ENCODE data around the gene PDE1A.
A peak's percentile ranks its signal among the peaks of the same experiment; 100 is the strongest.
"Not testable (repeated sequence)": the region's sequence is repeated elsewhere in the genome, so short reads cannot be mapped to it uniquely, and the experiment has no call there.

PDE1A gene

GRCh38 chr2:182351427-182351826 lies 75.4 kb downstream of the PDE1A start:
- DNase-seq: no peak

- no peak for DNase-seq
These were observed 77.6 kb downstream of the PDE1A start for GRCh38 chr2:182349268-182349667.

- no peak for DNase-seq
These were observed 81.5 kb downstream of the PDE1A start for GRCh38 chr2:182345384-182345783.

- DNase-seq: no peak
These were observed 96.2 kb downstream of the PDE1A start for GRCh38 chr2:182330451-182331305.

- DNase-seq: no peak
These were observed 102.2 kb downstream of the PDE1A start for GRCh38 chr2:182324665-182325064.

GRCh38 chr2:182321096-182321495 lies 105.7 kb downstream of the PDE1A start:
- DNase-seq: no peak

- no peak for DNase-seq
These were observed 107.0 kb downstream of the PDE1A start for GRCh38 chr2:182319556-182320505.

- DNase-seq: no peak
These were observed 108.2 kb downstream of the PDE1A start for GRCh38 chr2:182318466-182319220.

- DNase-seq: no peak
These were observed 109.9 kb downstream of the PDE1A start for GRCh38 chr2:182316950-182317349.

- DNase-seq: no peak
These were observed 123.9 kb downstream of the PDE1A start for GRCh38 chr2:182302972-182303371.

GRCh38 chr2:182302174-182302573 lies 124.7 kb downstream of the PDE1A start:
- no peak for DNase-seq

- DNase-seq: no peak
These were observed 125.7 kb downstream of the PDE1A start for GRCh38 chr2:182301093-182301492.

GRCh38 chr2:182300608-182301007 lies 126.2 kb downstream of the PDE1A start:
- peak; percentile 41 for DNase-seq

- no peak for DNase-seq
These were observed 127.2 kb downstream of the PDE1A start for GRCh38 chr2:182299632-182300031.

GRCh38 chr2:182298456-182298855 lies 128.4 kb downstream of the PDE1A start:
- DNase-seq: no peak

- DNase-seq: no peak
These were observed 135.5 kb downstream of the PDE1A start for GRCh38 chr2:182291296-182291695.

GRCh38 chr2:182283512-182283911 lies 143.3 kb downstream of the PDE1A start:
- DNase-seq: no peak

- DNase-seq: no peak
These were observed 145.6 kb downstream of the PDE1A start for GRCh38 chr2:182281276-182281675.

GRCh38 chr2:182280118-182280517 lies 146.7 kb downstream of the PDE1A start:
- no peak for DNase-seq

GRCh38 chr2:182276662-182277061 lies 150.2 kb downstream of the PDE1A start:
- DNase-seq: not testable (repeated sequence)

- DNase-seq: no peak
These were observed 158.9 kb downstream of the PDE1A start for GRCh38 chr2:182267971-182268370.

GRCh38 chr2:182266909-182267308 lies 159.9 kb downstream of the PDE1A start:
- no peak for DNase-seq

GRCh38 chr2:182265718-182266117 lies 161.1 kb downstream of the PDE1A start:
- DNase-seq: no peak
